K562 (cell line): ENCODE results near the gene MTA2. TPM values are rescaled to one million over a fixed set of nuclear protein-coding genes. Genes with fewer than 3 reads are reported as not detected.

Experiments used
- ATAC-seq: fragments of 200-7000 bp; cut with Tn5 transposase; 3 replicates; pipeline ENCODE4 v1.9.1; 2020; ENCODE audit warnings: moderate library complexity
- BruUV-seq: library from RNA; stranded (reverse); fragments of 400-500 nt; replicated peaks from 2 replicates; lab custom pipeline; 2021; lab: Mats Ljungman, UMichigan
- CTCF ChIA-PET: fragments of 300-600 bp; formaldehyde crosslinking; extraction: SDS; loops from one replicate; lab custom pipeline; 2021; ENCODE audit warnings: low intra/inter-chr PET ratio; lab: Yijun Ruan, JAX
- POLR2A ChIA-PET: fragments of 300-600, 350-650 bp; sonication (Branson Sonifier 250); formaldehyde crosslinking; extraction: SDS; loops from one replicate; lab custom pipeline; 2021; ENCODE audit warnings: antibody characterized with exemption, inconsistent platforms; lab: Yijun Ruan, JAX
- DNase-seq, 4 experiments: peaks; one replicate each; pipeline versions ENCODE4 v3.0.0 to v3.0.0-alpha.2; 2011 to 2018; ENCODE audit warnings: low spot score in 3 of 4, mixed read lengths in 3 of 4; ENCODE audit errors: extremely low read depth in 1 of 4
- FAIRE-seq: peaks from 2 replicates; lab custom pipeline; 2011; peaks lifted over from hg19 to GRCh38; lab: Jason Lieb, UNC
- H2AFZ ChIP-seq: 2 replicates; pipeline ENCODE4 v1.6.0; 2011; ENCODE audit warnings: low read depth, low read length, control low read depth, inconsistent platforms
- H3K27ac ChIP-seq: fragments of 200-600 bp; 3 replicates; pipeline ENCODE4 v1.8.0; 2011; ENCODE audit warnings: low read depth, mild to moderate bottlenecking, control low read depth, inconsistent platforms, low read length, moderate library complexity, mixed read lengths; ENCODE audit errors: extremely low read depth
- H3K27me3 ChIP-seq, 2 experiments: fragments of 300-600 bp in 1 of 2; 2 replicates in 1 of 2; 3 replicates in 1 of 2; pipeline versions ENCODE4 v1.6.0 to v1.8.0; 2011; ENCODE audit warnings: inconsistent platforms in 2 of 2, low read length in 2 of 2, mild to moderate bottlenecking in 1 of 2, mixed read lengths in 1 of 2, moderate library complexity in 1 of 2; ENCODE audit not compliant: control insufficient read depth in 2 of 2, insufficient read depth in 2 of 2
- H3K36me3 ChIP-seq: fragments of 300-600 bp; 3 replicates; pipeline ENCODE4 v1.8.0; 2011; ENCODE audit warnings: mild to moderate bottlenecking, low read length, inconsistent platforms; ENCODE audit not compliant: control insufficient read depth, insufficient read depth
- H3K4me1 ChIP-seq, 2 experiments: fragments of 200-600 bp in 1 of 2; replicated peaks in 1 of 2; 2 replicates in 1 of 2; 3 replicates in 1 of 2; pipeline versions ENCODE4 v1.5.1 to v1.8.0; 2011; ENCODE audit warnings: inconsistent platforms in 2 of 2, low read length in 2 of 2, mild to moderate bottlenecking in 1 of 2, mixed read lengths in 1 of 2, moderate library complexity in 1 of 2; ENCODE audit not compliant: control insufficient read depth in 2 of 2, insufficient read depth in 2 of 2
- H3K4me2 ChIP-seq: 2 replicates; pipeline ENCODE4 v1.6.1; 2011; ENCODE audit warnings: low read length, control low read depth, inconsistent platforms, mixed read lengths; ENCODE audit not compliant: insufficient read depth
- H3K4me3 ChIP-seq: fragments of 200-600 bp; sonication (generic), shearing (Covaris generic); 2 replicates; pipeline ENCODE4 v1.5.1; 2016; ENCODE audit warnings: control low read depth, inconsistent platforms
- H3K79me2 ChIP-seq: fragments of 200-600 bp; 3 replicates; pipeline ENCODE4 v1.8.0; 2011; ENCODE audit warnings: low read length, inconsistent platforms; ENCODE audit not compliant: control insufficient read depth, insufficient read depth
- H3K9ac ChIP-seq, 2 experiments: 2 replicates each; pipeline versions ENCODE4 v1.6.0 to v1.6.1; 2011; ENCODE audit warnings: low read depth in 2 of 2, low read length in 2 of 2, control low read depth in 1 of 2, inconsistent platforms in 1 of 2, mild to moderate bottlenecking in 1 of 2, mixed read lengths in 1 of 2; ENCODE audit not compliant: insufficient read depth in 1 of 2
- H3K9me1 ChIP-seq: one replicate; pipeline ENCODE4 v1.6.0; 2011; ENCODE audit warnings: inconsistent platforms, mild to moderate bottlenecking, low read length, moderate library complexity; ENCODE audit not compliant: control insufficient read depth, insufficient read depth
- H3K9me3 ChIP-seq: replicated peaks from 2 replicates; pipeline ENCODE4 v1.5.1; 2011; ENCODE audit warnings: low read depth, low read length, inconsistent platforms; ENCODE audit not compliant: control insufficient read depth, insufficient read depth
- H4K20me1 ChIP-seq: replicated peaks from 2 replicates; pipeline ENCODE4 v1.6.1; 2011; ENCODE audit warnings: low read length, inconsistent platforms, mixed read lengths; ENCODE audit not compliant: control insufficient read depth, insufficient read depth
- ASH1L ChIP-seq: fragments of 450-650 bp; IDR thresholded peaks from 2 replicates; pipeline ENCODE4 v1.6.1; 2018; ENCODE audit warnings: borderline replicate concordance, mild to moderate bottlenecking, low read depth; ENCODE audit not compliant: partially characterized antibody
- CBFA2T2 ChIP-seq: fragments of 450-650 bp; conservative IDR thresholded peaks from 2 replicates; pipeline ENCODE4 v1.6.1; 2017; ENCODE audit warnings: mild to moderate bottlenecking
- CBX5 ChIP-seq: IDR thresholded peaks from 2 replicates; pipeline ENCODE4 v1.6.1; 2014; ENCODE audit warnings: low read depth, borderline replicate concordance
- CC2D1A ChIP-seq: fragments of 450-650 bp; IDR thresholded peaks from 2 replicates; pipeline ENCODE4 v1.6.1; 2017; ENCODE audit warnings: mild to moderate bottlenecking
- ESRRB ChIP-seq: fragments of 250-450 bp; sonication (Bioruptor Pico); IDR thresholded peaks from 2 replicates; pipeline ENCODE4 v1.5.0; 2020; ENCODE audit warnings: mild to moderate bottlenecking, moderate library complexity, borderline replicate concordance
- ETV5 ChIP-seq: sonication (generic); formaldehyde crosslinking; IDR thresholded peaks from 2 replicates; pipeline ENCODE4 v1.4.0; 2020; ENCODE audit warnings: low read depth, mild to moderate bottlenecking, missing genetic modification reagents
- GTF2A2 ChIP-seq: IDR thresholded peaks from 2 replicates; pipeline ENCODE4 v1.6.1; 2016; ENCODE audit warnings: mild to moderate bottlenecking, missing genetic modification characterization, missing compliant biosample characterization
- HEY1 ChIP-seq: fragments of 250-450 bp; sonication (Bioruptor Pico); IDR thresholded peaks from 2 replicates; pipeline ENCODE4 v1.5.0; 2020; ENCODE audit warnings: mild to moderate bottlenecking, moderate library complexity, borderline replicate concordance
- MEIS2 ChIP-seq: fragments of 450-650 bp; IDR thresholded peaks from 2 replicates; pipeline ENCODE4 v1.6.1; 2014; ENCODE audit warnings: mild to moderate bottlenecking; ENCODE audit not compliant: partially characterized antibody
- PML ChIP-seq: IDR thresholded peaks from 2 replicates; pipeline ENCODE4 v1.6.1; 2012; ENCODE audit warnings: low read length, inconsistent platforms
- POLR2A ChIP-seq: fragments of 450-650 bp; conservative IDR thresholded peaks from 2 replicates; pipeline ENCODE4 v1.6.1; 2016
- SP1 ChIP-seq: sonication (generic); formaldehyde crosslinking; IDR thresholded peaks from 2 replicates; pipeline ENCODE4 v1.8.1; 2022; ENCODE audit warnings: mild to moderate bottlenecking, missing genetic modification reagents
- SREBF1 ChIP-seq: fragments of 150-350 bp; IDR thresholded peaks from 2 replicates; pipeline ENCODE4 v1.6.1; 2014; ENCODE audit warnings: antibody characterized with exemption, low read depth, low read length, borderline replicate concordance
- TRIM24 ChIP-seq, 2 experiments: fragments of 450-650 bp; IDR thresholded peaks; 2 replicates each; pipeline ENCODE4 v1.6.1; 2016
- ZNF507 ChIP-seq: conservative IDR thresholded peaks from 2 replicates; pipeline ENCODE4 v1.6.1; 2017; ENCODE audit warnings: missing genetic modification characterization, missing compliant biosample characterization
- ZNF561 ChIP-seq: fragments of 450-650 bp; formaldehyde crosslinking; conservative IDR thresholded peaks from 2 replicates; pipeline ENCODE4 v1.4.0; 2020; ENCODE audit warnings: mild to moderate bottlenecking, moderate library complexity
- ZNF589 ChIP-seq: fragments of 200-800 bp; sonication (Bioruptor generic); IDR thresholded peaks from 2 replicates; pipeline ENCODE4 v1.6.1; 2016; ENCODE audit warnings: low read depth, missing genetic modification characterization, missing compliant biosample characterization
- WGBS: fragments of 100-300 bp; shearing (Covaris generic); methylation state at CpG from one replicate; pipeline ENCODE4 v1.1.6; 2016; ENCODE audit warnings: low coverage, mixed read lengths; ENCODE audit not compliant: insufficient coverage; ENCODE audit errors: missing lambda C conversion rate; 5-methylcytosine and 5-hydroxymethylcytosine counted together
- in situ Hi-C: fragments of 300-500 bp; cut with MboI; formaldehyde crosslinking; loops from 4 replicates; pipeline ENCODE4 v1.15.0; 2018; ENCODE audit warnings: inconsistent platforms, mixed read lengths
- intact Hi-C: fragments of 100-400 bp; cut with micrococcal nuclease; formaldehyde crosslinking; loops from 2 replicates; pipeline ENCODE4 v1.14.2; 2022
- polyA plus RNA-seq, 8 experiments: library from polyadenylated mRNA; depleted of rRNA in 4 of 8; stranded (reverse) in 5 of 8; unstranded in 3 of 8; fragments of >200 nt; fragmentation: Nextera tagmentation in 2 of 8; fragmentation: Illumina TruSeq in 1 of 8; extraction: Ambion mirVana in 2 of 8; extraction: Trizol in 1 of 8; gene quantifications; 2 replicates each; pipeline versions ENCODE4 v1.2.1 to v1.2.3, GENCODE V29; 2011 to 2014; ENCODE audit warnings: inconsistent platforms in 1 of 8, missing spikeins in 1 of 8
- total RNA-seq, 7 experiments: library from RNA; depleted of rRNA in 6 of 7; stranded (reverse); fragments of >200 nt in 6 of 7; fragmentation: Illumina TruSeq in 2 of 7; extraction: Trizol in 2 of 7; gene quantifications; 2 replicates each; pipeline versions ENCODE4 v1.2.1 to v1.2.3, GENCODE V29; 2011 to 2021; ENCODE audit warnings: low replicate concordance in 1 of 7
- TF ChIP-seq, protein P1 (sequence below), 2 experiments: fragments of 250-450 bp in 1 of 2; fragments of 450-650 bp in 1 of 2; sonication (Bioruptor Pico) in 1 of 2; IDR thresholded peaks; 2 replicates each; pipeline versions ENCODE4 v1.6.1 to v1.8.0; 2016 to 2021; ENCODE audit warnings: mild to moderate bottlenecking in 2 of 2, moderate library complexity in 2 of 2, missing compliant biosample characterization in 1 of 2, missing genetic modification characterization in 1 of 2
- TF ChIP-seq, protein P2 (sequence below): fragments of 450-650 bp; formaldehyde crosslinking; IDR thresholded peaks from 2 replicates; pipeline ENCODE4 v1.4.0; 2020; ENCODE audit warnings: mild to moderate bottlenecking, mixed read lengths
- TF ChIP-seq, protein P3 (sequence below): fragments of 250-450 bp; sonication (Bioruptor Pico); IDR thresholded peaks from 2 replicates; pipeline ENCODE4 v1.4.0; 2020; ENCODE audit warnings: borderline replicate concordance

MTA2 gene
- total and polyA plus RNA-seq, 9 of the 15 experiments (the other 6 are each of a cell fraction or from before 2014, with no cell fraction given): 6.2 to 220 (median 172) TPM

DNA sequence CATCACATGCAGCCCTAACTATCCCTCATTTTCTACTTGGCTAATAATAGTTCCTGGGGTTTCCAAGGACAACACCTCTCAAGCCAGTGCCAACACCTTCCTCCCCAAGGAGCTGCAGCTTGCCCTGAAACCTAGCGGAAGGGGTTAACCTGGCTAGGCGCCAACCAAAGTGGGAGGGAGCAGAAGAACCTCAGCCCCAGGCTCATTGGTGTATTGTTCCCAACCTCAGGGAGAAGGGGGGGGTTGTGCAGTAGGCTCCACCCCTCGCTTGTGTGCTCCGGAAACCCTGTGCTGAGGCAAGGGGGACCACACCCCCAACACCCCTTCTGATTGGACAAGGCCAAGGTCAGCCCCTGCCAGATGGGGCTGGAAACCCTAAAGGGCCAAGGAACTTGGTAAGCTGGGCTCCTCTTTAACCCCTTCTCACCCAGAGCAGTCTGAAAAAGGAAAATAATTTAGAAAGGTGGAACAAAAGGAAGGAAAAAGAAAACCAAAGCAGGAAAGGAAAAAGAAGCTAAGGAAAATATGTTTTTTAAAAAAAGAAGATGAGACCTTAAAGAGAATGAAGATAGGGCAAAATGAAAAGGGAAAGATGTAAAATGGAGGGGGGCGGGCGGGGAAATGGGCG lies 2.5 kb downstream of the MTA2 start:
- peak overlapping the region; percentile 33 to 95; a peak in 3 of 4 replicates for H3K9ac ChIP-seq
- H3K4me1 ChIP-seq: peaks cover 14 to 27% of the 10 kb centered on the region in 2 experiments; a peak in 4 of 5 replicates
- peak; percentile 95 to 99 (median 97) for DNase-seq
- H3K27me3 ChIP-seq: no peaks in the 10 kb centered on the region
- ATAC-seq: peak; percentile 81
- no peak overlapping the region for H2AFZ ChIP-seq
- H4K20me1 ChIP-seq: no peaks in the 10 kb centered on the region
- H3K79me2 ChIP-seq: peaks cover 46% of the 10 kb centered on the region
- ChIA-PET POLR2A (interaction anchor here (0.5 to 1.6 kb wide), 9 partner anchors 13 to 1685 kb away, joined by 3 to 6 read pairs (median 3); partner anchors contain the start of genes C11orf98, CSKMT, EEF1G and TMEM109), CTCF (interaction anchor here (0.7 kb wide), 1 partner anchor 9 kb away, joined by 3 read pairs; no protein-coding TSS in a partner anchor)
- H3K9me1 ChIP-seq: no peaks in the 10 kb centered on the region
- peak overlapping the region; percentile 95; the same call in 1 of the 2 replicates for H3K4me3 ChIP-seq
- in situ Hi-C loops (no loop called here), intact Hi-C loops (loop anchor here (1.0 to 10.0 kb wide), 2 partner anchors 47 to 286 kb away; partner anchors contain the start of genes GANAB and SLC3A2)
- H3K36me3 ChIP-seq: peaks cover 73% of the 10 kb centered on the region
- peak; percentile 100 for FAIRE-seq
- peak overlapping the region; percentile 95 for H3K4me2 ChIP-seq
- no TSS peak for BruUV-seq
- H3K9me3 ChIP-seq: no peaks in the 10 kb centered on the region
- peak overlapping the region; percentile 97 for H3K27ac ChIP-seq
- 17% methylated on average over 5 of the region's 7 CpGs for WGBS
- TF ChIP-seq CC2D1A (0 out of 2 replicates have a peak, but pooled peaks have one; percentile 10), SREBF1 (no peak), POLR2A (peak; percentile 38), ZNF507 (tag) (no peak), MEIS2 (no peak), CBX5 (no peak), ZNF589 (CRISPR knock-in tag) (no peak), PML (peak; percentile 34; the same call in 1 of the 2 replicates), CBFA2T2 (no peak), ASH1L (peak; percentile 60), ETV5 (CRISPR knock-in tag) (no peak; the same call in 1 of the 2 replicates), SP1 (peak; percentile 78), ESRRB (CRISPR knock-in tag) (no peak), HEY1 (CRISPR knock-in tag) (no peak; the same call in 1 of the 2 replicates), GTF2A2 (tag) (no peak), ZNF561 (CRISPR knock-in tag) (no peak), TRIM24 (IDR thresholded peaks at IDR 0.05) (0 out of 4 replicates have a peak, but pooled peaks have one; percentile 6 to 15)
- TF ChIP-seq, protein P1, sequence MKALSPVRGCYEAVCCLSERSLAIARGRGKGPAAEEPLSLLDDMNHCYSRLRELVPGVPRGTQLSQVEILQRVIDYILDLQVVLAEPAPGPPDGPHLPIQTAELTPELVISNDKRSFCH (CRISPR knock-in tag; IDR thresholded peaks at IDR 0.05): no peak
- TF ChIP-seq, protein P1 (tag; IDR thresholded peaks at IDR 0.05): no peak
- TF ChIP-seq, protein P2, sequence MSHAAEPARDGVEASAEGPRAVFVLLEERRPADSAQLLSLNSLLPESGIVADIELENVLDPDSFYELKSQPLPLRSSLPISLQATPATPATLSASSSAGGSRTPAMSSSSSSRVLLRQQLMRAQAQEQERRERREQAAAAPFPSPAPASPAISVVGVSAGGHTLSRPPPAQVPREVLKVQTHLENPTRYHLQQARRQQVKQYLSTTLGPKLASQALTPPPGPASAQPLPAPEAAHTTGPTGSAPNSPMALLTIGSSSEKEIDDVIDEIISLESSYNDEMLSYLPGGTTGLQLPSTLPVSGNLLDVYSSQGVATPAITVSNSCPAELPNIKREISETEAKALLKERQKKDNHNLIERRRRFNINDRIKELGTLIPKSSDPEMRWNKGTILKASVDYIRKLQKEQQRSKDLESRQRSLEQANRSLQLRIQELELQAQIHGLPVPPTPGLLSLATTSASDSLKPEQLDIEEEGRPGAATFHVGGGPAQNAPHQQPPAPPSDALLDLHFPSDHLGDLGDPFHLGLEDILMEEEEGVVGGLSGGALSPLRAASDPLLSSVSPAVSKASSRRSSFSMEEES: no peak
- TF ChIP-seq, protein P3, sequence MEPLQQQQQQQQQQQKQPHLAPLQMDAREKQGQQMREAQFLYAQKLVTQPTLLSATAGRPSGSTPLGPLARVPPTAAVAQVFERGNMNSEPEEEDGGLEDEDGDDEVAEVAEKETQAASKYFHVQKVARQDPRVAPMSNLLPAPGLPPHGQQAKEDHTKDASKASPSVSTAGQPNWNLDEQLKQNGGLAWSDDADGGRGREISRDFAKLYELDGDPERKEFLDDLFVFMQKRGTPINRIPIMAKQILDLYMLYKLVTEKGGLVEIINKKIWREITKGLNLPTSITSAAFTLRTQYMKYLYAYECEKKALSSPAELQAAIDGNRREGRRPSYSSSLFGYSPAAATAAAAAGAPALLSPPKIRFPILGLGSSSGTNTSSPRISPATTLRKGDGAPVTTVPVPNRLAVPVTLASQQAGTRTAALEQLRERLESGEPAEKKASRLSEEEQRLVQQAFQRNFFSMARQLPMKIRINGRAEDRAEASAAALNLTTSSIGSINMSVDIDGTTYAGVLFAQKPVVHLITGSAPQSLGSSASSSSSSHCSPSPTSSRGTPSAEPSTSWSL (CRISPR knock-in tag): no peak
